Tibial nerve (tissue), 4 donors: ENCODE measurements around the gene ARF1. TPM values are rescaled to one million over a fixed set of nuclear protein-coding genes. Genes with fewer than 3 reads are reported as not detected.

ENCODE experiments used
- DNase-seq, 2 donors: peaks; one replicate each; pipeline ENCODE4 v3.0.0-alpha.2; 2019; ENCODE audit warnings: low spot score in 2 of 2
- H3K27ac ChIP-seq, 4 donors: fragments of 200-600 bp; sonication (generic) in 3 of 4; one replicate each; pipeline ENCODE4 v1.5.1; 2017 to 2019; ENCODE audit warnings: mild to moderate bottlenecking in 1 of 4
- H3K27me3 ChIP-seq, 2 donors: fragments of 200-600 bp; sonication (generic) in 1 of 2; one replicate each; pipeline versions ENCODE4 v1.5.1 to v1.6.0; 2017 to 2019
- H3K36me3 ChIP-seq, 3 donors: fragments of 200-600 bp; sonication (generic); one replicate each; pipeline ENCODE4 v1.5.1; 2018 to 2019
- H3K4me1 ChIP-seq, 4 donors: fragments of 200-600 bp; sonication (generic) in 3 of 4; one replicate each; pipeline ENCODE4 v1.5.1; 2017 to 2019
- H3K4me3 ChIP-seq, 4 donors: fragments of 200-600 bp; sonication (generic) in 3 of 4; one replicate each; pipeline ENCODE4 v1.5.1; 2017 to 2019; ENCODE audit warnings: mild to moderate bottlenecking in 1 of 4, moderate library complexity in 1 of 4
- H3K9me3 ChIP-seq, 4 donors: fragments of 200-600 bp; sonication (generic) in 3 of 4; one replicate each; pipeline ENCODE4 v1.5.1; 2017 to 2019
- CTCF ChIP-seq, 5 experiments: fragments of 200-600 bp in 3 of 5; fragments of 450-650 bp in 2 of 5; sonication (generic) in 3 of 5; IDR thresholded peaks; one replicate each; pipeline ENCODE4 v1.5.1; 2016 to 2019; ENCODE audit warnings: antibody characterized with exemption in 5 of 5, mild to moderate bottlenecking in 3 of 5, moderate library complexity in 2 of 5
- EP300 ChIP-seq, 2 donors: sonication (generic); formaldehyde crosslinking; IDR thresholded peaks; one replicate each; pipeline ENCODE4 v1.6.1; 2017; ENCODE audit warnings: antibody characterized with exemption in 2 of 2, mild to moderate bottlenecking in 1 of 2
- POLR2A ChIP-seq, 2 donors: fragments of 450-650 bp; IDR thresholded peaks; one replicate each; pipeline ENCODE4 v1.6.1; 2017; ENCODE audit warnings: antibody characterized with exemption in 2 of 2, mild to moderate bottlenecking in 2 of 2, moderate library complexity in 2 of 2
- WGBS, 2 donors: methylation state at CpG; one replicate each; pipeline ENCODE4 v1.1.5; 2018; 5-methylcytosine and 5-hydroxymethylcytosine counted together
- total RNA-seq, 4 donors: library from RNA; depleted of rRNA; stranded (reverse); fragments of >200 nt; gene quantifications; one replicate each; pipeline ENCODE4 v1.1.0, GENCODE V29; 2016

ARF1 gene
- 100 to 1,000 TPM; 251 to 311 (median 258) TPM for total RNA-seq

- Histone ChIP-seq H3K27me3 (no peaks in the 10 kb centered on the region), H3K4me1 (peaks cover 0 to 61% (median 46%) of the 10 kb centered on the region in 4 donors)
- 1% methylated on average over 16 to 65 of the region's 87 CpGs for WGBS, 2 donors
Observed at GRCh38 chr1:228082214-228082917, at the start of gene ARF1. Gene ARF1 (plus strand): TSS chr1:228082708. CDS start chr1:228097115, 14,407 bp downstream.

GRCh38 chr1:228033376-228033775 is 49.1 kb upstream of the ARF1 start:
- TF ChIP-seq CTCF (IDR thresholded peaks at IDR 0.05) (no peak), EP300 (IDR thresholded peaks at IDR 0.05) (no peak), POLR2A (IDR thresholded peaks at IDR 0.05) (no peak)
- H3K27ac ChIP-seq = no peak overlapping the region
- no peak for DNase-seq
- H3K9me3 ChIP-seq = peaks cover 0 to 22% (median 6%) of the 10 kb centered on the region in 4 donors
- H3K27me3 ChIP-seq = peaks cover 0 to 30% of the 10 kb centered on the region in 2 donors
- H3K4me3 ChIP-seq = no peak overlapping the region
- peaks cover 0 to 10% (median 2%) of the 10 kb centered on the region in 4 donors for H3K4me1 ChIP-seq
- H3K36me3 ChIP-seq = no peaks in the 10 kb centered on the region
- WGBS, 2 donors = 84 to 92% methylated on average over 2 of the region's 2 CpGs

More at GRCh38 chr1:228082214-228082917, at the start of gene ARF1:
- Histone ChIP-seq H3K9me3 (no peaks in the 10 kb centered on the region), H3K36me3 (no peaks in the 10 kb centered on the region), H3K4me3 (peak within 1 kb of the TSS; percentile 89 to 98 (median 96)), H3K27ac (peak within 1 kb of the TSS; percentile 98 to 100 (median 99))
- peak; percentile 79 to 82 for DNase-seq
- TF ChIP-seq EP300 (IDR thresholded peaks at IDR 0.05) (peak; percentile 68 to 97), POLR2A (IDR thresholded peaks at IDR 0.05) (peak; percentile 92 to 95), CTCF (IDR thresholded peaks at IDR 0.05) (peak in 3 of 5 experiments; percentile 16 to 62 (median 44))

GRCh38 chr1:228034954-228035837 is 47.3 kb upstream of the ARF1 start:
- Histone ChIP-seq H3K4me3 (no peak overlapping the region), H3K4me1 (peaks cover 0 to 10% (median 2%) of the 10 kb centered on the region in 4 donors), H3K27ac (no peak overlapping the region), H3K36me3 (no peaks in the 10 kb centered on the region), H3K27me3 (peaks cover 0 to 48% of the 10 kb centered on the region in 2 donors), H3K9me3 (peaks cover 0 to 22% (median 6%) of the 10 kb centered on the region in 4 donors)
- WGBS, 2 donors = 68 to 79% methylated on average over 10 to 16 of the region's 16 CpGs
- DNase-seq = no peak
- no peak for TF ChIP-seq POLR2A (IDR thresholded peaks at IDR 0.05)
- TF ChIP-seq CTCF (IDR thresholded peaks at IDR 0.05) = no peak
- no peak for TF ChIP-seq EP300 (IDR thresholded peaks at IDR 0.05)

GRCh38 chr1:228035844-228036243 is 46.7 kb upstream of the ARF1 start:
- no peak for TF ChIP-seq POLR2A (IDR thresholded peaks at IDR 0.05)
- TF ChIP-seq CTCF (IDR thresholded peaks at IDR 0.05) = no peak
- no peak for TF ChIP-seq EP300 (IDR thresholded peaks at IDR 0.05)
- 62 to 85% methylated on average over 4 to 5 of the region's 5 CpGs for WGBS, 2 donors
- no peak for DNase-seq
- Histone ChIP-seq H3K27me3 (peaks cover 0 to 51% of the 10 kb centered on the region in 2 donors), H3K4me1 (peaks cover 0 to 10% (median 2%) of the 10 kb centered on the region in 4 donors), H3K4me3 (no peak overlapping the region), H3K27ac (no peak overlapping the region), H3K9me3 (peaks cover 0 to 22% (median 6%) of the 10 kb centered on the region in 4 donors), H3K36me3 (no peaks in the 10 kb centered on the region)
